Activated CD4-positive, alpha-beta memory T cell treated with anti-CD3 and anti-CD28 coated beads, Interleukin-2, amount 10 ng/mL, durations not matched to agents 7 days and 5 days (primary cell): ENCODE measurements around the gene PLXNA2. TPM values are rescaled to one million over a fixed set of nuclear protein-coding genes. Genes with fewer than 3 reads are reported as not detected.

Experiments used
- CTCF ChIA-PET: fragments of 350-600 bp; sonication (Branson Sonifier 250); formaldehyde crosslinking; loops from one replicate; lab custom pipeline; 2021; ENCODE audit warnings: antibody characterized with exemption, inconsistent platforms; lab: Charles Lee
- POLR2A ChIA-PET: fragments of 350-600 bp; sonication (Branson Sonifier 250); formaldehyde crosslinking; loops from one replicate; lab custom pipeline; 2021; ENCODE audit warnings: antibody characterized with exemption; lab: Charles Lee
- DNase-seq: peaks from one replicate; pipeline ENCODE4 v3.0.0-alpha.2; 2020
- H3K27ac Mint-ChIP-seq: one replicate; pipeline ENCODE4 v1.8.0; 2021; ENCODE audit warnings: mild to moderate bottlenecking, mixed read lengths
- H3K27me3 Mint-ChIP-seq: one replicate; pipeline ENCODE4 v1.8.0; 2021; ENCODE audit warnings: mixed read lengths
- H3K36me3 Mint-ChIP-seq: one replicate; pipeline ENCODE4 v1.8.0; 2021; ENCODE audit warnings: low read depth, mixed read lengths
- H3K4me1 Mint-ChIP-seq: one replicate; pipeline ENCODE4 v1.8.0; 2021; ENCODE audit warnings: mixed read lengths
- H3K4me3 Mint-ChIP-seq: one replicate; pipeline ENCODE4 v1.8.0; 2021; ENCODE audit warnings: mild to moderate bottlenecking, mixed read lengths
- H3K9me3 Mint-ChIP-seq: one replicate; pipeline ENCODE4 v1.8.0; 2021; ENCODE audit warnings: mixed read lengths
- total RNA-seq, 2 experiments: library from RNA; stranded (reverse); gene quantifications; one replicate each; pipeline ENCODE4 v1.2.3, GENCODE V29; 2021

Gene PLXNA2
- total RNA-seq, 2 experiments from 2014 or later: 0.43 to 0.65 TPM

DNA sequence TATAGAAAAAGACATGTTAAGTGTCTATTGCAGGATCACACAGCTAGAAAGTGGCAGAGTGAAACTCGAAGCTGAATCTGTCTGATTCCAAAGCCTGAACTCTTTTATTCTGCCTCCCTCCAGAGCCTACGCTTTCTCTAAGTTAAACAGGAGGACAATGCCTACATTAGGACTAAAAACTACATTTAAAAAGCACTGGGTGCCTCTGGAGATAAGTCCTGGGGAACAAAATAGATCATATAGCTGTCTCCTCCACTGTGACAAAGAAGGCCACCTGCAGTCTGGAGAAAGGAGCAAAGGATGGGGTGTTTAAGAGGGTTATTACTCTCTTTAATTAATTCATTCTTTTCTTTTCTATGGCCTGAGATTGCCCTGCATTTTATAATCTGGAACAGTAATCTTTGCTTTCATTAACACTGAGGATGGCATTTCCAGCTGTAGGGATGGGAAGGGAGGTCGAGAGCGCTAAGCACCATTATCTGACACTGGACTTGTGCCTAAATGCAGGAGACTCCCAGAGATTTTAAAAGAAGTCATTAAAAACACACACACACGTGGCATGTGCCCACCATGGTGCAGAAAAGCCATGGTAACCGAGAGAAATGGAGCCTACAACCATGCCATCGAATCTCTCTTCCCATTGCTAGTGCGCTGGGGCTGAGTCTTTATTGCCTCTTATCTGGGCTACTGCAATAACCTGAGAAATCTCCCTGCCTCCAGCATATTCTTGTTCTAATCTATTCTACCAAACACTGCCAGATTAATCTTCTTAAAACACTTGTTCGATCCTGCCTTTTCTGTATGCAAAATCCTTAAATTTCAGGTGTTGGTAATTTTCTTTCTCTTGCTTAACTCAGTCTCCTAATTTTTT is 92.2 kb downstream of the PLXNA2 start:
- H3K27ac Mint-ChIP-seq: no peak overlapping the region
- CTCF ChIA-PET: no interaction called here
- H3K27me3 Mint-ChIP-seq: peaks cover 10% of the 10 kb centered on the region
- no peak for DNase-seq
- no peaks in the 10 kb centered on the region for H3K4me1 Mint-ChIP-seq
- H3K36me3 Mint-ChIP-seq: no peaks in the 10 kb centered on the region
- POLR2A ChIA-PET: interaction anchor here (0.9 kb wide), 1 partner anchor 105 kb away, joined by 3 read pairs; no protein-coding TSS in a partner anchor
- no peaks in the 10 kb centered on the region for H3K9me3 Mint-ChIP-seq
- no peak overlapping the region for H3K4me3 Mint-ChIP-seq

DNA sequence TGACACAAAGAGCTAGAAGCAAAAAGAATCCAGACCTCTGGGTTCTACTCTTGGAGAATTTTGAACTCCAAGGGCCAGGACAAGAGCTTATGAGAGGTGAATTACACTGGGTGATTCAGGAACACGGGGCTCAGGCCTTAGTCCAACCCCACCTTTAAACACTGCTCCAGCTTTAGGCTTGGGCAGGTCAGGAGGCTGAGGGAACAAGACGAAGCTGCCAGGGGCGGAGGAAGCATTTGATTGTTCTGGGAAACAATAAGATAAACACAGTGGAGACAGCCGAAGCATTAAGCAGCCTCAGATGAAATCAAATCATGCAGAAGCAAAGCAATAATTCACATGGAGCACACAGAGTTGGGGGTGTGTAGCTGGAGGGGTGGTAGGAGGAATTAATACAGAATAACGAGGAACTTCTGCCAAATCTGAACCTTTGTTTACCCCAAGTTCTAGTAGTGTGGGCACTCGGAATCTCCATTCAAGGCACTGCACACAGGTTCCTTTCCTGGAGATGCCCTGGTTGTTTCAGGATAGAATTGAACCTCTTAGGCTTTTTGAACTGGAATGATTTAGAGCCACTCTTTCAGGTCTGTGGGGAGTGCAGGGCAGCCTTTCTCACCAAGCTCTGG is 93.2 kb downstream of the PLXNA2 start:
- H3K27ac Mint-ChIP-seq: no peak overlapping the region
- ChIA-PET POLR2A (no interaction called here), CTCF (no interaction called here)
- H3K4me1 Mint-ChIP-seq: no peaks in the 10 kb centered on the region
- DNase-seq: no peak
- H3K4me3 Mint-ChIP-seq: no peak overlapping the region
- H3K36me3 Mint-ChIP-seq: no peaks in the 10 kb centered on the region
- H3K27me3 Mint-ChIP-seq: peaks cover 8% of the 10 kb centered on the region
- H3K9me3 Mint-ChIP-seq: no peaks in the 10 kb centered on the region

DNA sequence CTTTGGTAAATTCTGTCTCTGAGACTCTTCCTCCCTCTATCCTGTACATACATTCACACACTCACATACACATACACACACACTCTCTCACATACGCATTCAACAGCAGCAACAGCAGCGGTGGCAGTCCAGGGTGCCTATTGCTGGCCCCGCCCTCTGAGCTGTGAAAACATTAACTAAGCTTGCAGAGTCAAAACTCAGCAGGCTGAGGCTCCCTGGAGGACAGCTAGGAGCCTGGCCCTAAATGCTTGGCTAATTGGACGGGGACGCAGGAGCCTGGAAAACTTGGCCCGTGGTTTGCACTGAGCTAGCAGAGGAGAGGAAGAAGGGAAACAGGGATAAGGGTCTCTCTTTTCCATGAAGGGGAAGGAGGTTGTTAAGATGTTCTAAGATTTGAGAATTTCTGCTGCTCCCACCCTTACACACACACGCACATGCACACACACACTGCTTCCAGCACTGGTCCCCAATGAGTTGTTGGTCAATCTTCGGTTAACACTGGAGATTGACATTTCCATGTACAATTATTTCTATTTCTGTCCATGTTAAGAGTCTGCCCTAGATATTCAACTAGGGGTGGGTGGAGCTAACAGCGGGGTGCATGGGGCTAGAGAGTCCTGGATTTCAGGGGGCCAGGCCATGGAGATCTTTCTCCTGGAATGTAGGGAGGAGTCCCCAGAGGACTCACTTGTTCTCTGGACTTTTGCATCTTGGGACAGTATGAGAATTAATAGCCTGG is 94.2 kb downstream of the PLXNA2 start:
- Mint-ChIP-seq H3K4me1 (no peaks in the 10 kb centered on the region), H3K9me3 (no peaks in the 10 kb centered on the region), H3K27me3 (peaks cover 8% of the 10 kb centered on the region), H3K36me3 (no peaks in the 10 kb centered on the region), H3K4me3 (no peak overlapping the region), H3K27ac (no peak overlapping the region)
- no peak for DNase-seq
- CTCF ChIA-PET: no interaction called here
- POLR2A ChIA-PET: no interaction called here

DNA sequence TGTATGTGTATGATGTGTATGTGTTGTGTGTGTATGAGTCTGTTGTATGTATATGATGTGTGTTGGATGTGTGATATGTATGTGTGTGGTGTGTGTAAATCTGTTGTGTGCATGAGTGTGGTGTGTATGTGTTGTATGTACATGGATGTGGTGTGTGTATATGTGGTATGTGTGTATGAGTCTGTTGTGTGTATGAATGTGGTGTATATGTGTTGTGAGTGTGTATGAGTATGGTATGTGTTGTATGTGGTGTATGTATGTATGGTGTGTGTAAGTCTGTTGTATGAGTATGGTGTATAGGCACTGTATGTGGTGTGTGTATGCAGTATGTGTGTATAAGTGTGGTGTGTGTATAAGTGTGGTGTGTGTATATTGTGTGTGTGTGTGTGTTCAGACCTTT is 95.0 kb downstream of the PLXNA2 start:
- Mint-ChIP-seq H3K27me3 (peaks cover 6% of the 10 kb centered on the region), H3K4me3 (no peak overlapping the region), H3K36me3 (no peaks in the 10 kb centered on the region), H3K9me3 (no peaks in the 10 kb centered on the region), H3K27ac (no peak overlapping the region), H3K4me1 (no peaks in the 10 kb centered on the region)
- CTCF ChIA-PET: interaction anchor here (1.3 kb wide), 1 partner anchor 96 kb away, joined by 3 read pairs; no protein-coding TSS in a partner anchor
- DNase-seq: no peak
- POLR2A ChIA-PET: no interaction called here

DNA sequence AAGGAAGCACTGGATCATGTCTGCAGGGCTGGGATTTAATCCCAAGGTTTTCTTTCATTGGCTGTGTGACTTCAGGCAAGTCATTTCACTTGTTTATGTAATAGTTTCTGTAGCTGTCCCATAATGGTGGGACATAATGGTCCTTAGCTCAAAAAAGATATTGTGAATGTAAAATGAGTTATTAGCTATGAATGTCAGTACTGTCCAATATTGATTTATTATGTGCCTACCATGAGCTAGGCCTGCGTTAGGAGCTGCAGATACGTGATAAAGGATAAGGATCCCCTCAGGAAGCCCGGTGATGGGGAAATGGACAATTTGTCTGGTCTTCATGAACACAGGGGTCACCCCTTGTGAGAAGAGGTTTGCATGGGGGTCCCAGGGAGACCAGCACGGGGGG is 95.8 kb downstream of the PLXNA2 start:
- Mint-ChIP-seq H3K4me3 (no peak overlapping the region), H3K36me3 (no peaks in the 10 kb centered on the region), H3K9me3 (no peaks in the 10 kb centered on the region), H3K27ac (no peak overlapping the region), H3K27me3 (peaks cover 5% of the 10 kb centered on the region), H3K4me1 (no peaks in the 10 kb centered on the region)
- POLR2A ChIA-PET: no interaction called here
- DNase-seq: no peak
- CTCF ChIA-PET: interaction anchor here (1.3 kb wide), 1 partner anchor 97 kb away, joined by 3 read pairs; no protein-coding TSS in a partner anchor

DNA sequence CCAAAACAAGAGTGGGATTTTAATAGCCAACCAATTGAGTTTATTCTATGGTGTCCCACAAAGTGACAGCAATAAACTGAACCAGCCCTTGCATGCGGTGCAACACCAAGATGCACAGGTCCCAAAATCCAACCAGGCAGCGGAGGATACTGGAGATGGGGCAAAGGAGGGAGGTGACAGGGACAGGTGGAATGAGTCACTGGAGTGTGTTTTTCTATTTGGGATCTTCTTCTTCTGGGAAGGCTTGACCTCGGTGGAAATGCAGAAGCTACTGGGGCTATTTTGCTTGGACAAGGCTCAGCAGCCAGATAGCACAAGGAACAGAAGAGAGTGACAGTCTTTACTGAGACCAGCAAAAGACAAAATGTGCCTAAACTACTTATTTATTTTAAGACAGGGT is 97.5 kb downstream of the PLXNA2 start:
- ChIA-PET CTCF (no interaction called here), POLR2A (interaction anchor here (1.0 kb wide), 1 partner anchor 96 kb away, joined by 3 read pairs; no protein-coding TSS in a partner anchor)
- Mint-ChIP-seq H3K4me3 (no peak overlapping the region), H3K27me3 (peaks cover 2% of the 10 kb centered on the region), H3K27ac (no peak overlapping the region), H3K36me3 (no peaks in the 10 kb centered on the region), H3K9me3 (no peaks in the 10 kb centered on the region), H3K4me1 (no peaks in the 10 kb centered on the region)
- DNase-seq: no peak

DNA sequence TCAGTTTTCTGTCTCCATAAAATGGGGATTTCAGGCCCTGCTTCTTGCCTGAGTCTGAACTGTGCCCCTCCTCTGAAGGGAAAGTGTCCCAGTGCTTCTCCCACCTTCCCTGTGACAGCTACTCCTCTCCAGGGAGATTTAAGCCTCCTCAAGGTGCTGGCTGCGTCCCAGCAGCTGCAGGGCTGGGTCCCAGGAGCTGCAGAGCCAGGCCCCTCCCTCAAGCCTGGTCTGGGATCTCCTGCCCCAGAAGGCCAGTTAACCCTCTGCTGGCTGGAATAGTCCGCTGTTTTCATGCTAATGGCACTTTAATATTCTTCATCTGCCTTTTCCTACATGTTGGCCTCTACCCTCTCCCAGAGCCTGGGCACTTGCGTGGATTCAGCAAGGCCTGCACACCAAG is 99.0 kb downstream of the PLXNA2 start:
- Mint-ChIP-seq H3K27me3 (peaks cover under 1% of the 10 kb centered on the region), H3K27ac (no peak overlapping the region), H3K36me3 (no peaks in the 10 kb centered on the region), H3K4me1 (no peaks in the 10 kb centered on the region), H3K9me3 (no peaks in the 10 kb centered on the region), H3K4me3 (no peak overlapping the region)
- no peak for DNase-seq
- ChIA-PET POLR2A (no interaction called here), CTCF (no interaction called here)

DNA sequence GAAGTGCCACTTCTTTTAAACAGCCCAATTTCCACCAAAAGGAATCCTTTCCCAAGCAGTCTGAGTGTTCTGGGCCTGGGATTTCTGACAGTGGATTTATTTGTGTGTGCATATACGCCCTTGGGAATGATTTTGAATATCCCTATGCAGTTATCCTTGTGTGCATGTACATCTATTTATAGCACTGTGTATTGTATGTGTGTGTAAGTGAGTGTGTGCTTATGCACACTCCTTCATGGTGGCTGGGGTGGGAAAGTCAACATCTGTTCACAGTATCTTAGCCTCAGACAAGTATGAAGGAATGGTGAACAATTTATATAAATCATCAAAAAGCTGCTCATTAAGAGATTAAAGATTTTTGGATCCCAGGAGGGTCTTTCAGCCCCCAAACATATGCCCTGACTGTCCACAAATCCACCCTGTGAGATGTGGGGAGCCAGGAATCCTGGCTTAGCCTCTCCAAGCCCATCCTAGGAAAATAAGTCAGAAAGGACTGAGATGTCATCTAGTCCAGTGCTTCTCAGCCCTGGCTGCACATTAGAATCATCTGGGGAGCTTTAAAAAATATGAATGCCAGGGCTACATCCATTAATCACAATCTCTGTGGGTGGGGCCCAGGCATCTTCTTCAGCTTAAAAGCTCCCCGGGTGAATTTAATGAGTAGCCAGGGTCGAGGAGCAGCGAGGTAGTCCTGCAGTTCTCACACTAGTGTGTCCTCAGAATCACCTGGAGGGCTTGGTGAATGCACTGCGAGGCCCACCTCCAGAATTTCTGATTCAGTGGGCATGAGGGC is 101.4 kb downstream of the PLXNA2 start:
- no peak overlapping the region for H3K27ac Mint-ChIP-seq
- H3K4me3 Mint-ChIP-seq: no peak overlapping the region
- H3K4me1 Mint-ChIP-seq: no peaks in the 10 kb centered on the region
- no peak for DNase-seq
- H3K9me3 Mint-ChIP-seq: no peaks in the 10 kb centered on the region
- ChIA-PET POLR2A (no interaction called here), CTCF (interaction anchor here (1.6 to 1.9 kb wide), 2 partner anchors 10 to 11 kb away, joined by 9 read pairs; no protein-coding TSS in a partner anchor)
- H3K27me3 Mint-ChIP-seq: no peaks in the 10 kb centered on the region
- H3K36me3 Mint-ChIP-seq: no peaks in the 10 kb centered on the region

DNA sequence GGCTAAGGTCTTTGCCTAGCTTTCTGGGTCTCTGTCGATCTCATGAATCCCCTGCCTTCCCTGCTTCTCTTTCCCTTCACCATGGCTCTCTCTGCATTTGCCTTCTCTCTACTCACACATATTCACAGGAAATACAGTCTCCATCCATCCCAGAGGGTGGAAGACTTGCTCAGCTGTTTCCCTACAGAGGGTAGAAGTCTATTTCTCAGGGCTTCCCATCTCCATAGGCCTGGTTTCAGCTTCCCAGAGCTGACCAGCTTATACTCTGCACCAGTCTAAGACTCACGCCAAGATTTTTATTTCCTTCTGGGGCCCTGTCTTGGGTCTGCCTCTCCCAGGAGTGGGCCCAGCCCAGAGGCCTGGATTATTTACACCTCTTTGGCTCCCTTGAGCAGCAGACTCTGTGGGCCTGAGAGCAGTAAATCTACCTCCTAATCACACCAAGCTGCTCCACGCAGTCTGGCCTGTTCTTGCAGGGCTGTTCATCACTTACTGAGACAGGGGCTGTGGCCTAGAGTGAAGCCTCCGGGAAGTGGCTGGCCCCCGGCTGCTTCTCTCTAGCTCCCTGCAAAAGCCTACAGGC is 102.5 kb downstream of the PLXNA2 start:
- H3K27ac Mint-ChIP-seq: no peak overlapping the region
- H3K9me3 Mint-ChIP-seq: no peaks in the 10 kb centered on the region
- ChIA-PET POLR2A (no interaction called here), CTCF (interaction anchor here (1.6 kb wide), 1 partner anchor 10 kb away, joined by 9 read pairs; no protein-coding TSS in a partner anchor)
- DNase-seq: no peak
- no peak overlapping the region for H3K4me3 Mint-ChIP-seq
- H3K27me3 Mint-ChIP-seq: no peaks in the 10 kb centered on the region
- H3K36me3 Mint-ChIP-seq: no peaks in the 10 kb centered on the region
- no peaks in the 10 kb centered on the region for H3K4me1 Mint-ChIP-seq

DNA sequence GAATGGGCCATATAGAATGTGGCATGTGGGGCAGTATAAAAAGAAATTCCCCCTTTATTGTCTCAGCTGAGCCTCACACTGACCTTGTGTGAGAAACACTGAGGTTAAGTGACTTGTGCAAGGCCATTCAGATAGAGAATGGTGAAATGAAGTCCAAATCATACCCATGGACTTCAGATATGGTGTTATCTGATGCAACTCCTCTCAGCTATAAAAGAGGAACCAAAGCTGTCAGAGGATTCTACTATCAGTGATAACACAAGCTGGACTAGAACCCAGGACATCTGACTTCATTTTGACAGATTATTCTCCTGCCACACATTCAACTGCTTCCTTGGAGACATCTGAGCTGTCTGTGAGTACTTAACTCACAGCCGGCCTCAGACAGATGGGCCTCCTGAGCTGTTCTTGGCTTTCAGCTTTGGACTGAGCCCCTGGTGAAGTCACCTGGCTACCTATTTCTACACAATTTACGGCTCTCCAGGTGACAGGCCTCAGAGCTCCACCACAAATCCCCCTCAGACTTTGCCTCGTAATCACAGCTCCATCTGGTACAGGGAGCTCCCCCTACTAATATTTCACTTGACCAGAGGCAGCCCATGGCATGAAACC is 104.6 kb downstream of the PLXNA2 start:
- DNase-seq: no peak
- Mint-ChIP-seq H3K27ac (no peak overlapping the region), H3K4me1 (no peaks in the 10 kb centered on the region), H3K36me3 (no peaks in the 10 kb centered on the region), H3K4me3 (no peak overlapping the region), H3K27me3 (no peaks in the 10 kb centered on the region), H3K9me3 (no peaks in the 10 kb centered on the region)
- POLR2A ChIA-PET: no interaction called here
- CTCF ChIA-PET: interaction anchor here (0.9 kb wide), 1 partner anchor 106 kb away, joined by 3 read pairs; no protein-coding TSS in a partner anchor

DNA sequence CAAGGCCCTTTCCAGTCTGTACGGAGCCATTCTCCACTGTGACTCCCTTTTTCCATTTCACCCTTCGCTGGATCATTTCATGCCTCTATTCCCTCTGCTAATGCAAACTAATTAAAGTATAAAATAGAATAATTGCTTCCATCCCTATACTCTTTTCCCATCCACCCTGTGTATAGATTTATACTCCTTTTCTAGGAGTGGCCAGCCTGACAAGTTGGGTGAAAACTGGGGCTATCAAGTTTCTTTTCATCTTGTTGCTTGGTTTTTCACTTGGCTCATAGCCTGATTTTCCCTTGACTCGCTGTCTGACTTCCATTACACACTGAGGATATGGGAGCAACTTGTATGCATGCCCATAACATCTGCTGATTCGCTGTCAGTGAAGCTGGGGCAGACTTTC is 107.0 kb downstream of the PLXNA2 start:
- no peaks in the 10 kb centered on the region for H3K36me3 Mint-ChIP-seq
- no peaks in the 10 kb centered on the region for H3K27me3 Mint-ChIP-seq
- ChIA-PET POLR2A (no interaction called here), CTCF (no interaction called here)
- peaks cover 2% of the 10 kb centered on the region for H3K4me1 Mint-ChIP-seq
- no peak overlapping the region for H3K4me3 Mint-ChIP-seq
- DNase-seq: no peak
- H3K9me3 Mint-ChIP-seq: no peaks in the 10 kb centered on the region
- no peak overlapping the region for H3K27ac Mint-ChIP-seq
